SK-N-SH treated with all-trans-retinoic acid at 6 μM for 48 hours (cell line): ENCODE measurements around the gene UBE2E3.
A peak's percentile ranks its signal among the peaks of the same experiment; 100 is the strongest.

ENCODE experiments used
- TOX ChIP-seq: fragments of 250-450 bp; sonication (Bioruptor Pico); IDR thresholded peaks from 2 replicates; pipeline ENCODE4 v1.8.0; 2021; ENCODE audit warnings: mild to moderate bottlenecking, moderate library complexity, borderline replicate concordance
- ZC3H10 ChIP-seq: fragments of 250-450 bp; sonication (Bioruptor Pico); IDR thresholded peaks from 2 replicates; pipeline ENCODE4 v1.5.1; 2021; ENCODE audit warnings: mild to moderate bottlenecking, moderate library complexity
- ZFP3 ChIP-seq: fragments of 250-450 bp; sonication (Bioruptor Pico); IDR thresholded peaks from 2 replicates; pipeline ENCODE4 v1.5.0; 2020; ENCODE audit warnings: mild to moderate bottlenecking, moderate library complexity

GRCh38 chr2:181036848-181037603, 56.6 kb downstream of the UBE2E3 start:
- TF ChIP-seq TOX (CRISPR knock-in tag) (peak; percentile 95; the same call in 1 of the 2 replicates), ZC3H10 (CRISPR knock-in tag) (peak; percentile 79), ZFP3 (no peak)
